IMR-90 (cell line): ENCODE measurements around the gene DGKQ.

Experiments
- CEBPB ChIP-seq: IDR thresholded peaks from 2 replicates; pipeline ENCODE4 v1.6.1; 2012; ENCODE audit warnings: low read depth, low read length, improper control_type of control experiment
- CHD1 ChIP-seq: IDR thresholded peaks from 2 replicates; pipeline ENCODE4 v1.6.1; 2012; ENCODE audit warnings: low read depth, low read length, improper control_type of control experiment
- MAZ ChIP-seq: IDR thresholded peaks from 2 replicates; pipeline ENCODE4 v1.6.1; 2012; ENCODE audit warnings: low read depth, mild to moderate bottlenecking, low read length, improper control_type of control experiment, moderate library complexity, borderline replicate concordance
- MXI1 ChIP-seq: IDR thresholded peaks from 2 replicates; pipeline ENCODE4 v1.6.1; 2012; ENCODE audit warnings: low read depth, mild to moderate bottlenecking, low read length, moderate library complexity, borderline replicate concordance
- NFE2L2 ChIP-seq: fragments of 150-350 bp; IDR thresholded peaks from 2 replicates; pipeline ENCODE4 v1.6.1; 2016; ENCODE audit warnings: low read depth, mild to moderate bottlenecking, low read length
- POLR2A ChIP-seq: IDR thresholded peaks from 2 replicates; pipeline ENCODE4 v1.6.1; 2012; ENCODE audit warnings: mild to moderate bottlenecking, low read depth, low read length
- RAD21 ChIP-seq: IDR thresholded peaks from 2 replicates; pipeline ENCODE4 v1.6.1; 2012; ENCODE audit warnings: low read length, improper control_type of control experiment
- RCOR1 ChIP-seq: IDR thresholded peaks from 2 replicates; pipeline ENCODE4 v1.6.1; 2012; ENCODE audit warnings: mild to moderate bottlenecking, low read length, improper control_type of control experiment; ENCODE audit not compliant: insufficient replicate concordance
- SMC3 ChIP-seq: fragments of 150-350 bp; IDR thresholded peaks from 2 replicates; pipeline ENCODE4 v1.6.1; 2016; ENCODE audit warnings: low read depth, mild to moderate bottlenecking, antibody characterized with exemption, low read length, moderate library complexity
- TF ChIP-seq, protein P1 (sequence below): fragments of 150-350 bp; IDR thresholded peaks from 2 replicates; pipeline ENCODE4 v1.6.1; 2017; ENCODE audit warnings: mild to moderate bottlenecking, antibody characterized with exemption, low read length, low read depth
- TF ChIP-seq, protein P2 (sequence below): conservative IDR thresholded peaks from 2 replicates; pipeline ENCODE4 v1.5.1; 2012; ENCODE audit warnings: mild to moderate bottlenecking, low read depth, low read length, improper control_type of control experiment
- TF ChIP-seq, protein P3 (sequence below): fragments of 150-350 bp; IDR thresholded peaks from 2 replicates; pipeline ENCODE4 v1.6.1; 2016; ENCODE audit warnings: low read depth, mild to moderate bottlenecking, low read length, moderate library complexity, borderline replicate concordance

DNA sequence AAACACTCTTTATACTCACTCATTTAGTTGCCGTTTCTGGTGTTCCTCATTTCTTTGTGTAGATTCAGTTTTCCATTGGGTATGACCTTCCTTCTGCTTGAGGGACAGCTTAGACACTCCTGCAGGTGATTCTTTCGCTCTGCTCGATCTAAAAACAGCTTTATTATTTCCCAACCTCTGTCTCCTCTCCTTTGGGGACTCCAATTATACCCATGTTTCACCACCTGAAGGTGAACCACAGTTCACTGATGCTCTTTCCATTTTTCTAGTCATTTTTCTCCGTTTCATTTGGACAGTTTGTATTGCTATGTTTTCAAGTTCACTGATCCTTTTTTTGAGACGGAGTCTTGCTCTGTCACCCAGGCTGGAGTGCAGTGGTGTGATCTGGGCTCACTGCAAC is 33.5 kb upstream of the DGKQ start:
- TF ChIP-seq, protein P1, sequence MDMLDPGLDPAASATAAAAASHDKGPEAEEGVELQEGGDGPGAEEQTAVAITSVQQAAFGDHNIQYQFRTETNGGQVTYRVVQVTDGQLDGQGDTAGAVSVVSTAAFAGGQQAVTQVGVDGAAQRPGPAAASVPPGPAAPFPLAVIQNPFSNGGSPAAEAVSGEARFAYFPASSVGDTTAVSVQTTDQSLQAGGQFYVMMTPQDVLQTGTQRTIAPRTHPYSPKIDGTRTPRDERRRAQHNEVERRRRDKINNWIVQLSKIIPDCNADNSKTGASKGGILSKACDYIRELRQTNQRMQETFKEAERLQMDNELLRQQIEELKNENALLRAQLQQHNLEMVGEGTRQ: no peak
- TF ChIP-seq POLR2A: no peak
- TF ChIP-seq, protein P2, sequence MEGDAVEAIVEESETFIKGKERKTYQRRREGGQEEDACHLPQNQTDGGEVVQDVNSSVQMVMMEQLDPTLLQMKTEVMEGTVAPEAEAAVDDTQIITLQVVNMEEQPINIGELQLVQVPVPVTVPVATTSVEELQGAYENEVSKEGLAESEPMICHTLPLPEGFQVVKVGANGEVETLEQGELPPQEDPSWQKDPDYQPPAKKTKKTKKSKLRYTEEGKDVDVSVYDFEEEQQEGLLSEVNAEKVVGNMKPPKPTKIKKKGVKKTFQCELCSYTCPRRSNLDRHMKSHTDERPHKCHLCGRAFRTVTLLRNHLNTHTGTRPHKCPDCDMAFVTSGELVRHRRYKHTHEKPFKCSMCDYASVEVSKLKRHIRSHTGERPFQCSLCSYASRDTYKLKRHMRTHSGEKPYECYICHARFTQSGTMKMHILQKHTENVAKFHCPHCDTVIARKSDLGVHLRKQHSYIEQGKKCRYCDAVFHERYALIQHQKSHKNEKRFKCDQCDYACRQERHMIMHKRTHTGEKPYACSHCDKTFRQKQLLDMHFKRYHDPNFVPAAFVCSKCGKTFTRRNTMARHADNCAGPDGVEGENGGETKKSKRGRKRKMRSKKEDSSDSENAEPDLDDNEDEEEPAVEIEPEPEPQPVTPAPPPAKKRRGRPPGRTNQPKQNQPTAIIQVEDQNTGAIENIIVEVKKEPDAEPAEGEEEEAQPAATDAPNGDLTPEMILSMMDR: no peak
- no peak for TF ChIP-seq RAD21
- no peak for TF ChIP-seq NFE2L2
- no peak for TF ChIP-seq MAZ
- no peak for TF ChIP-seq RCOR1
- TF ChIP-seq CHD1: no peak
- TF ChIP-seq MXI1: no peak
- no peak for TF ChIP-seq SMC3
- no peak for TF ChIP-seq CEBPB
- TF ChIP-seq, protein P3, sequence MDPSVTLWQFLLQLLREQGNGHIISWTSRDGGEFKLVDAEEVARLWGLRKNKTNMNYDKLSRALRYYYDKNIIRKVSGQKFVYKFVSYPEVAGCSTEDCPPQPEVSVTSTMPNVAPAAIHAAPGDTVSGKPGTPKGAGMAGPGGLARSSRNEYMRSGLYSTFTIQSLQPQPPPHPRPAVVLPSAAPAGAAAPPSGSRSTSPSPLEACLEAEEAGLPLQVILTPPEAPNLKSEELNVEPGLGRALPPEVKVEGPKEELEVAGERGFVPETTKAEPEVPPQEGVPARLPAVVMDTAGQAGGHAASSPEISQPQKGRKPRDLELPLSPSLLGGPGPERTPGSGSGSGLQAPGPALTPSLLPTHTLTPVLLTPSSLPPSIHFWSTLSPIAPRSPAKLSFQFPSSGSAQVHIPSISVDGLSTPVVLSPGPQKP: no peak
